ENCODE data around the gene KREMEN2. TPM values are rescaled to one million over a fixed set of nuclear protein-coding genes. Genes with fewer than 3 reads are reported as not detected.
A peak's percentile ranks its signal among the peaks of the same experiment; 100 is the strongest.

The KREMEN2 gene
- total and polyA plus RNA-seq, 2 of the 13 experiments (the other 11 are each of a cell fraction or from before 2014, with no cell fraction given): 0.48 to 1.2 TPM

DNA sequence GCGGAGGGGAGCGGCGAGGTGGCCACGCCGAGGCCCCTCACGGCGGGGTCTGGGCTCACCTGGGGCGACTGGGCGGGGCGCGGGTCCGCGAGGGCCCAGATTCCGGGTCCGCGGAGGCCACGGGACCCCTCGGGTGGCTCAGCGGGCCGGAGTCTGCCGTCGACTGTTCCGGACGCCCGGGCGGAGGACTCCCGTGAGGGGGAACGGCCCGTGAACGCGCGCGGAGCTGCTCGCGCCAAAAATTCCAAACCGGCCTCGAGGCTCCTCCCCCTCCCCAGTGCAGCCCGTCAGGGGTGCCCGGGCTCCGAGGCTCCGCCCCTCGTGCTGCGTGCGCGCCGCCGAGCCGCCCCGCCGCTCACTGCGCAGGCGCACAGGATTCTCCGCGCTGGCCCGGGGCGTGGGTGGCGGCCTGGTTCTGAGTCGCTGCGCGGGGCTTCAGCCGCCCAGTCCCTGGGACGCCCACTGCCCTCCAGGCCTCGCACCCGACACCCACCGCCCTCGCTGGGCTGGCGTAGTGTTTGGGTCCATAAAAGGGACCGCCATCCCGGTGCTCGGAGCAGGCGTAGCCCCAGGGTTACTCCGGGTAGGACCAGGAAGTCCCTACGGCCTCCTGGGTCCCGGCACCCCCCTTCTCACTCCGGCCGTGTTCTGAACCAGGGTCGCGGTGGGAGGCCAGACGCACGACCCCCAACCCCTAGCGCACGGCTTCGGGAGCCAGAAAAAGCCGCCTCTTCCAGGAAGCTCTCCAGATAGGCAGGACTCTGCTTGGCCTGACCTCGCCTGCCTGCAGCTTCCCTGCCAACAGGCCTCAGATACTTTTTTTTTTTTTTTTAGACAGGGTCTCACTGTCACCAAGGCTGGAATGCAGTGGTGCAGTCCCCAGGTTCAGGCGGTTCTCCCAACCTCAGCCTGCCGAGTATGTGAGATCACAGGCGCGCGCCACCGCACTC is 16.4 kb downstream of the KREMEN2 start, which contains the start of gene PKMYT1 (continued):
- TF ChIP-seq ZNF609 (CRISPR knock-in tag; IDR thresholded peaks at IDR 0.05; ENCODE audit: borderline replicate concordance): no peak; the same call in 1 of the 2 replicates
- TF ChIP-seq MEIS1 (CRISPR knock-in tag; IDR thresholded peaks at IDR 0.05; ENCODE audit: borderline replicate concordance): no peak; the same call in 1 of the 2 replicates
- TF ChIP-seq ZNF607 (CRISPR knock-in tag; IDR thresholded peaks at IDR 0.05; ENCODE audit: borderline replicate concordance): no peak
- no peak for TF ChIP-seq ATF2 (CRISPR knock-in tag; IDR thresholded peaks at IDR 0.05)
- TF ChIP-seq SMYD3 (CRISPR knock-in tag; IDR thresholded peaks at IDR 0.05): no peak
- TF ChIP-seq ZBTB38 (CRISPR knock-in tag; IDR thresholded peaks at IDR 0.05): peak; percentile 55; the same call in 1 of the 2 replicates
- TF ChIP-seq NFYB (CRISPR knock-in tag; IDR thresholded peaks at IDR 0.05): peak; percentile 63
- TF ChIP-seq ZNF564 (CRISPR knock-in tag; IDR thresholded peaks at IDR 0.05): 0 out of 2 replicates have a peak, but pooled peaks have one; percentile 21
- TF ChIP-seq STAT5B (CRISPR knock-in tag; IDR thresholded peaks at IDR 0.05): no peak
- TF ChIP-seq, protein P1, sequence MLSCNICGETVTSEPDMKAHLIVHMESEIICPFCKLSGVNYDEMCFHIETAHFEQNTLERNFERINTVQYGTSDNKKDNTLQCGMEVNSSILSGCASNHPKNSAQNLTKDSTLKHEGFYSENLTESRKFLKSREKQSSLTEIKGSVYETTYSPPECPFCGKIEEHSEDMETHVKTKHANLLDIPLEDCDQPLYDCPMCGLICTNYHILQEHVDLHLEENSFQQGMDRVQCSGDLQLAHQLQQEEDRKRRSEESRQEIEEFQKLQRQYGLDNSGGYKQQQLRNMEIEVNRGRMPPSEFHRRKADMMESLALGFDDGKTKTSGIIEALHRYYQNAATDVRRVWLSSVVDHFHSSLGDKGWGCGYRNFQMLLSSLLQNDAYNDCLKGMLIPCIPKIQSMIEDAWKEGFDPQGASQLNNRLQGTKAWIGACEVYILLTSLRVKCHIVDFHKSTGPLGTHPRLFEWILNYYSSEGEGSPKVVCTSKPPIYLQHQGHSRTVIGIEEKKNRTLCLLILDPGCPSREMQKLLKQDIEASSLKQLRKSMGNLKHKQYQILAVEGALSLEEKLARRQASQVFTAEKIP (CRISPR knock-in tag; IDR thresholded peaks at IDR 0.05; ENCODE audit: borderline replicate concordance): no peak
- no peak for TF ChIP-seq ZNF124 (CRISPR knock-in tag; IDR thresholded peaks at IDR 0.05)
- TF ChIP-seq ATF1 (CRISPR knock-in tag; IDR thresholded peaks at IDR 0.05): no peak
- peak; percentile 53; the same call in 1 of the 2 replicates for TF ChIP-seq ZSCAN29 (CRISPR knock-in tag; conservative IDR thresholded peaks at IDR 0.05)
- 0 out of 2 replicates have a peak, but pooled peaks have one; percentile 53 for TF ChIP-seq SRY (CRISPR knock-in tag; IDR thresholded peaks at IDR 0.05)
- TF ChIP-seq MYC (CRISPR knock-in tag; IDR thresholded peaks at IDR 0.05; ENCODE audit: borderline replicate concordance): peak; percentile 41; the same call in 1 of the 2 replicates
- TF ChIP-seq ZNF709 (CRISPR knock-in tag; IDR thresholded peaks at IDR 0.05): peak; percentile 48; the same call in 1 of the 2 replicates
- TF ChIP-seq ZNF441 (CRISPR knock-in tag; IDR thresholded peaks at IDR 0.05; ENCODE audit: borderline replicate concordance): peak; percentile 74; the same call in 1 of the 2 replicates
- TF ChIP-seq, protein P2, sequence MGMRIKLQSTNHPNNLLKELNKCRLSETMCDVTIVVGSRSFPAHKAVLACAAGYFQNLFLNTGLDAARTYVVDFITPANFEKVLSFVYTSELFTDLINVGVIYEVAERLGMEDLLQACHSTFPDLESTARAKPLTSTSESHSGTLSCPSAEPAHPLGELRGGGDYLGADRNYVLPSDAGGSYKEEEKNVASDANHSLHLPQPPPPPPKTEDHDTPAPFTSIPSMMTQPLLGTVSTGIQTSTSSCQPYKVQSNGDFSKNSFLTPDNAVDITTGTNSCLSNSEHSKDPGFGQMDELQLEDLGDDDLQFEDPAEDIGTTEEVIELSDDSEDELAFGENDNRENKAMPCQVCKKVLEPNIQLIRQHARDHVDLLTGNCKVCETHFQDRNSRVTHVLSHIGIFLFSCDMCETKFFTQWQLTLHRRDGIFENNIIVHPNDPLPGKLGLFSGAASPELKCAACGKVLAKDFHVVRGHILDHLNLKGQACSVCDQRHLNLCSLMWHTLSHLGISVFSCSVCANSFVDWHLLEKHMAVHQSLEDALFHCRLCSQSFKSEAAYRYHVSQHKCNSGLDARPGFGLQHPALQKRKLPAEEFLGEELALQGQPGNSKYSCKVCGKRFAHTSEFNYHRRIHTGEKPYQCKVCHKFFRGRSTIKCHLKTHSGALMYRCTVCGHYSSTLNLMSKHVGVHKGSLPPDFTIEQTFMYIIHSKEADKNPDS (CRISPR knock-in tag; IDR thresholded peaks at IDR 0.05): 0 out of 2 replicates have a peak, but pooled peaks have one; percentile 26

Measured in HepG2 (cell line).